Muscle of leg (tissue), 11 donors: Measurements from ENCODE around the gene CCDC32. TPM values are rescaled to one million over a fixed set of nuclear protein-coding genes. Genes with fewer than 3 reads are reported as not detected.

Experiments
- DNase-seq: peaks from one replicate; pipeline ENCODE4 v3.0.0; 2013
- H3K27ac ChIP-seq: one replicate; pipeline ENCODE4 v1.5.1; 2013; ENCODE audit warnings: mild to moderate bottlenecking, low read length, control low read depth
- H3K27me3 ChIP-seq: one replicate; pipeline ENCODE4 v1.6.1; 2013; ENCODE audit warnings: low read length; ENCODE audit not compliant: control insufficient read depth, insufficient read depth
- H3K36me3 ChIP-seq: one replicate; pipeline ENCODE4 v1.6.1; 2013; ENCODE audit warnings: low read length; ENCODE audit not compliant: control insufficient read depth, insufficient read depth
- H3K4me1 ChIP-seq: one replicate; pipeline ENCODE4 v1.6.1; 2013; ENCODE audit warnings: low read length; ENCODE audit not compliant: control insufficient read depth, insufficient read depth
- H3K4me3 ChIP-seq: one replicate; pipeline ENCODE4 v1.5.1; 2013; ENCODE audit warnings: low read length, control low read depth
- H3K9me3 ChIP-seq: replicated peaks from 2 replicates; pipeline ENCODE4 v1.6.1; 2013; ENCODE audit warnings: low read depth, low read length; ENCODE audit not compliant: control insufficient read depth
- WGBS: methylation state at CpG from one replicate; pipeline ENCODE4 v1.1.5; 2013; ENCODE audit warnings: missing lambda C conversion rate; ENCODE audit not compliant: insufficient coverage; 5-methylcytosine and 5-hydroxymethylcytosine counted together
- polyA plus RNA-seq, 8 donors: library from polyadenylated mRNA; unstranded; fragments of 120-200 nt; gene quantifications; one replicate each; pipeline versions ENCODE4 v1.2.1 to v1.2.3, GENCODE V29; 2013; ENCODE audit warnings: inconsistent platforms in 1 of 8, low replicate concordance in 1 of 8; ENCODE audit not compliant: insufficient read length in 8 of 8, insufficient read depth in 1 of 8
- total RNA-seq: library from RNA; stranded (reverse); fragments of 120-200 nt; gene quantifications from one replicate; pipeline ENCODE4 v1.2.4, GENCODE V29; 2013

CCDC32 gene
- total and polyA plus RNA-seq, 9 donors: 13.6 to 25.9 (median 21.1) TPM

GRCh38 chr15:40506964-40507571 lies 57.8 kb downstream of the CCDC32 start:
- H3K9me3 ChIP-seq: no peaks in the 10 kb centered on the region
- H3K27me3 ChIP-seq: peaks cover 16% of the 10 kb centered on the region
- peaks cover 17% of the 10 kb centered on the region for H3K4me1 ChIP-seq
- DNase-seq: peak; percentile 91
- H3K27ac ChIP-seq: no peak overlapping the region
- peak overlapping the region; percentile 18 for H3K4me3 ChIP-seq
- no peaks in the 10 kb centered on the region for H3K36me3 ChIP-seq
- under 1% methylated on average over 27 of the region's 30 CpGs for WGBS

Other genes with a start within 250 kb of the CCDC32 start
- gene INAFM2, start 241.3 kb downstream of the CCDC32 start, total RNA-seq: 12.4 TPM
- gene INAFM2, start 241.3 kb downstream of the CCDC32 start, polyA plus RNA-seq: 10 to 100 TPM; 10.7 to 16.7 (median 13.5) TPM
- 5.3 TPM for gene CCDC9B, start 224.1 kb downstream of the CCDC32 start, total RNA-seq
- 10 to 100 TPM; 10.2 to 16.8 (median 12.5) TPM for gene CCDC9B, start 224.1 kb downstream of the CCDC32 start, polyA plus RNA-seq
- not detected for gene PHGR1, start 214.0 kb downstream of the CCDC32 start, total RNA-seq
- 10 to 100 TPM in 1 of 8 donors, 1 to 10 TPM in 1, under 1 TPM in 1, not detected in 5; 0.41 to 33.7 (median 4.7) TPM for gene PHGR1, start 214.0 kb downstream of the CCDC32 start, polyA plus RNA-seq
- 0.75 TPM for gene DISP2, start 206.8 kb downstream of the CCDC32 start, total RNA-seq
- 1 to 10 TPM in 5 of 8 donors, under 1 TPM in 3; 0.20 to 4.3 (median 1.4) TPM for gene DISP2, start 206.8 kb downstream of the CCDC32 start, polyA plus RNA-seq
- 22.2 TPM for gene KNSTRN, start 182.3 kb downstream of the CCDC32 start, total RNA-seq
- 10 to 100 TPM; 17.8 to 24.8 (median 21.8) TPM for gene KNSTRN, start 182.3 kb downstream of the CCDC32 start, polyA plus RNA-seq
- 30.5 TPM for gene IVD, start 159.2 kb downstream of the CCDC32 start, total RNA-seq
- gene IVD, start 159.2 kb downstream of the CCDC32 start, polyA plus RNA-seq: 10 to 100 TPM; 42.6 to 60.3 (median 49.3) TPM
- gene BAHD1, start 124.1 kb downstream of the CCDC32 start, total RNA-seq: 12.1 TPM
- gene BAHD1, start 124.1 kb downstream of the CCDC32 start, polyA plus RNA-seq: 10 to 100 TPM; 13.3 to 22.6 (median 19.0) TPM
- 16.0 TPM for gene CHST14, start 94.1 kb downstream of the CCDC32 start, total RNA-seq
- gene CHST14, start 94.1 kb downstream of the CCDC32 start, polyA plus RNA-seq: 10 to 100 TPM; 32.1 to 48.4 (median 43.0) TPM
- gene RPUSD2, start 4.3 kb upstream of the CCDC32 start, total RNA-seq: 11.0 TPM
- gene RPUSD2, start 4.3 kb upstream of the CCDC32 start, polyA plus RNA-seq: 10 to 100 TPM in 5 of 8 donors, 1 to 10 TPM in 3; 8.7 to 12.0 (median 10.8) TPM
- 8.7 TPM for gene KNL1, start 29.2 kb upstream of the CCDC32 start, total RNA-seq
- gene KNL1, start 29.2 kb upstream of the CCDC32 start, polyA plus RNA-seq: 10 to 100 TPM in 4 of 8 donors, 1 to 10 TPM in 4; 8.7 to 16.9 (median 10.9) TPM
- gene RAD51, start 130.1 kb upstream of the CCDC32 start, total RNA-seq: 3.6 TPM
- 10 to 100 TPM in 5 of 8 donors, 1 to 10 TPM in 3; 6.9 to 13.3 (median 10.6) TPM for gene RAD51, start 130.1 kb upstream of the CCDC32 start, polyA plus RNA-seq
- 12.7 TPM for gene RMDN3, start 190.2 kb upstream of the CCDC32 start, total RNA-seq
- gene RMDN3, start 190.2 kb upstream of the CCDC32 start, polyA plus RNA-seq: 10 to 100 TPM; 21.1 to 31.2 (median 23.9) TPM
- gene GCHFR, start 199.0 kb upstream of the CCDC32 start, total RNA-seq: 6.1 TPM
- 10 to 100 TPM in 1 of 8 donors, 1 to 10 TPM in 7; 3.8 to 14.1 (median 5.6) TPM for gene GCHFR, start 199.0 kb upstream of the CCDC32 start, polyA plus RNA-seq
- 0.13 TPM for gene C15orf62, start 204.9 kb upstream of the CCDC32 start, total RNA-seq
- 1 to 10 TPM in 5 of 8 donors, under 1 TPM in 3; 0.64 to 2.2 (median 1.4) TPM for gene C15orf62, start 204.9 kb upstream of the CCDC32 start, polyA plus RNA-seq
- gene ZFYVE19, start 242.0 kb upstream of the CCDC32 start, total RNA-seq: 15.1 TPM
- 10 to 100 TPM; 16.1 to 24.9 (median 18.9) TPM for gene ZFYVE19, start 242.0 kb upstream of the CCDC32 start, polyA plus RNA-seq
- 37.9 TPM for gene DNAJC17, start 242.4 kb upstream of the CCDC32 start, total RNA-seq
- gene DNAJC17, start 242.4 kb upstream of the CCDC32 start, polyA plus RNA-seq: 10 to 100 TPM; 23.9 to 32.3 (median 30.4) TPM